HEK293 (cell line): ENCODE measurements around the gene BRAT1.

Experiments
- CTCF ChIA-PET: fragments of 350-600 bp; formaldehyde crosslinking; extraction: SDS; loops from one replicate; lab custom pipeline; 2021; ENCODE audit warnings: antibody characterized with exemption; lab: Yijun Ruan, JAX
- POLR2A ChIA-PET: fragments of 300-600 bp; formaldehyde crosslinking; extraction: SDS; loops from one replicate; lab custom pipeline; 2020; ENCODE audit warnings: antibody characterized with exemption, inconsistent platforms; lab: Yijun Ruan, JAX
- H3K27ac ChIP-seq: fragments of 200-500 bp; sonication (Bioruptor generic); 2 replicates; pipeline ENCODE4 v1.5.1; 2014; ENCODE audit warnings: low read depth, low read length, control low read depth, inconsistent platforms; ENCODE audit errors: extremely low read depth
- H3K36me3 ChIP-seq, 2 experiments: fragments of 200-500 bp in 1 of 2; sonication (Bioruptor generic) in 1 of 2; 1 replicate in 1 of 2; 2 replicates in 1 of 2; pipeline ENCODE4 v1.5.1; 2014 to 2017; ENCODE audit warnings: inconsistent platforms in 2 of 2, low read length in 2 of 2; ENCODE audit not compliant: control insufficient read depth in 2 of 2, insufficient read depth in 1 of 2
- H3K4me1 ChIP-seq: fragments of 200-500 bp; sonication (Bioruptor generic); 2 replicates; pipeline ENCODE4 v1.5.1; 2014; ENCODE audit warnings: mild to moderate bottlenecking, low read length, inconsistent platforms; ENCODE audit not compliant: control insufficient read depth, insufficient read depth
- H3K4me3 ChIP-seq: 2 replicates; pipeline ENCODE4 v1.5.1; 2011; ENCODE audit warnings: low read depth, mild to moderate bottlenecking, control low read depth, low read length, moderate library complexity
- H3K9me3 ChIP-seq: fragments of 200-500 bp; sonication (Bioruptor generic); 2 replicates; pipeline ENCODE4 v1.5.1; 2014; ENCODE audit warnings: low read depth, low read length, inconsistent platforms; ENCODE audit not compliant: control insufficient read depth, insufficient read depth
- EGR2 ChIP-seq: fragments of 450-650 bp; formaldehyde crosslinking; IDR thresholded peaks from 2 replicates; pipeline ENCODE4 v1.5.1; 2016; ENCODE audit warnings: low read depth, missing biosample characterization, missing genetic modification characterization
- KLF9 ChIP-seq: fragments of 450-650 bp; formaldehyde crosslinking; IDR thresholded peaks from 2 replicates; pipeline ENCODE4 v1.5.1; 2016; ENCODE audit warnings: missing biosample characterization, missing genetic modification characterization, low read depth
- MYNN ChIP-seq: fragments of 450-650 bp; formaldehyde crosslinking; IDR thresholded peaks from 2 replicates; pipeline ENCODE4 v1.5.1; 2016; ENCODE audit warnings: missing biosample characterization, missing genetic modification characterization, borderline replicate concordance
- OSR2 ChIP-seq: fragments of 450-650 bp; formaldehyde crosslinking; IDR thresholded peaks from 2 replicates; pipeline ENCODE4 v1.5.1; 2016; ENCODE audit warnings: missing biosample characterization, missing genetic modification characterization
- PRDM6 ChIP-seq: fragments of 450-650 bp; formaldehyde crosslinking; IDR thresholded peaks from 2 replicates; pipeline ENCODE4 v1.5.1; 2017; ENCODE audit warnings: missing biosample characterization, missing genetic modification characterization
- RBAK ChIP-seq: fragments of 450-650 bp; formaldehyde crosslinking; IDR thresholded peaks from 2 replicates; pipeline ENCODE4 v1.5.1; 2016; ENCODE audit warnings: missing biosample characterization, missing genetic modification characterization
- REPIN1 ChIP-seq: fragments of 450-650 bp; formaldehyde crosslinking; IDR thresholded peaks from 2 replicates; pipeline ENCODE4 v1.5.1; 2017; ENCODE audit warnings: missing biosample characterization, missing genetic modification characterization, low read depth
- SETDB1 ChIP-seq: IDR thresholded peaks from one replicate; pipeline ENCODE4 v1.6.1; 2017; ENCODE audit warnings: mild to moderate bottlenecking, low read length, moderate library complexity, mixed read lengths; ENCODE audit not compliant: insufficient read length
- YY1 ChIP-seq: fragments of 450-650 bp; formaldehyde crosslinking; IDR thresholded peaks from 2 replicates; pipeline ENCODE4 v1.5.1; 2018; ENCODE audit warnings: missing biosample characterization, missing genetic modification characterization
- ZBTB1 ChIP-seq: fragments of 450-650 bp; formaldehyde crosslinking; IDR thresholded peaks from 2 replicates; pipeline ENCODE4 v1.5.1; 2016; ENCODE audit warnings: missing biosample characterization, missing genetic modification characterization
- ZFHX2 ChIP-seq: fragments of 450-650 bp; formaldehyde crosslinking; conservative IDR thresholded peaks from 2 replicates; pipeline ENCODE4 v1.5.1; 2016; ENCODE audit warnings: missing biosample characterization, missing genetic modification characterization
- ZNF10 ChIP-seq: fragments of 450-650 bp; formaldehyde crosslinking; IDR thresholded peaks from 2 replicates; pipeline ENCODE4 v1.5.1; 2017; ENCODE audit warnings: missing biosample characterization, missing genetic modification characterization
- ZNF169 ChIP-seq: fragments of 450-650 bp; formaldehyde crosslinking; IDR thresholded peaks from 2 replicates; pipeline ENCODE4 v1.5.1; 2016; ENCODE audit warnings: missing biosample characterization, missing genetic modification characterization
- ZNF214 ChIP-seq: fragments of 450-650 bp; formaldehyde crosslinking; IDR thresholded peaks from 2 replicates; pipeline ENCODE4 v1.5.1; 2017; ENCODE audit warnings: missing biosample characterization, mild to moderate bottlenecking, missing genetic modification characterization, borderline replicate concordance
- ZNF223 ChIP-seq: fragments of 450-650 bp; formaldehyde crosslinking; IDR thresholded peaks from 2 replicates; pipeline ENCODE4 v1.5.1; 2016; ENCODE audit warnings: missing biosample characterization, missing genetic modification characterization
- ZNF354C ChIP-seq: fragments of 450-650 bp; formaldehyde crosslinking; IDR thresholded peaks from 2 replicates; pipeline ENCODE4 v1.5.1; 2016; ENCODE audit warnings: missing biosample characterization, missing genetic modification characterization, low read depth, borderline replicate concordance
- ZNF404 ChIP-seq: fragments of 450-650 bp; formaldehyde crosslinking; IDR thresholded peaks from 2 replicates; pipeline ENCODE4 v1.5.1; 2017; ENCODE audit warnings: missing biosample characterization, missing genetic modification characterization
- ZNF488 ChIP-seq: fragments of 450-650 bp; formaldehyde crosslinking; IDR thresholded peaks from 2 replicates; pipeline ENCODE4 v1.5.1; 2016; ENCODE audit warnings: missing biosample characterization, missing genetic modification characterization
- ZNF555 ChIP-seq: fragments of 450-650 bp; formaldehyde crosslinking; conservative IDR thresholded peaks from 2 replicates; pipeline ENCODE4 v1.5.1; 2017; ENCODE audit warnings: missing biosample characterization, mild to moderate bottlenecking, missing genetic modification characterization, inconsistent platforms
- ZNF580 ChIP-seq: fragments of 450-650 bp; formaldehyde crosslinking; IDR thresholded peaks from 2 replicates; pipeline ENCODE4 v1.5.1; 2016; ENCODE audit warnings: missing biosample characterization, missing genetic modification characterization
- ZNF600 ChIP-seq: fragments of 450-650 bp; formaldehyde crosslinking; IDR thresholded peaks from 2 replicates; pipeline ENCODE4 v1.5.1; 2016; ENCODE audit warnings: missing biosample characterization, missing genetic modification characterization
- ZNF785 ChIP-seq: fragments of 450-650 bp; formaldehyde crosslinking; IDR thresholded peaks from 2 replicates; pipeline ENCODE4 v1.5.1; 2016; ENCODE audit warnings: missing biosample characterization, missing genetic modification characterization
- ZSCAN30 ChIP-seq: fragments of 450-650 bp; IDR thresholded peaks from 2 replicates; pipeline ENCODE4 v1.5.1; 2018; ENCODE audit warnings: missing biosample characterization, mild to moderate bottlenecking, missing genetic modification characterization, moderate library complexity

Gene BRAT1

DNA sequence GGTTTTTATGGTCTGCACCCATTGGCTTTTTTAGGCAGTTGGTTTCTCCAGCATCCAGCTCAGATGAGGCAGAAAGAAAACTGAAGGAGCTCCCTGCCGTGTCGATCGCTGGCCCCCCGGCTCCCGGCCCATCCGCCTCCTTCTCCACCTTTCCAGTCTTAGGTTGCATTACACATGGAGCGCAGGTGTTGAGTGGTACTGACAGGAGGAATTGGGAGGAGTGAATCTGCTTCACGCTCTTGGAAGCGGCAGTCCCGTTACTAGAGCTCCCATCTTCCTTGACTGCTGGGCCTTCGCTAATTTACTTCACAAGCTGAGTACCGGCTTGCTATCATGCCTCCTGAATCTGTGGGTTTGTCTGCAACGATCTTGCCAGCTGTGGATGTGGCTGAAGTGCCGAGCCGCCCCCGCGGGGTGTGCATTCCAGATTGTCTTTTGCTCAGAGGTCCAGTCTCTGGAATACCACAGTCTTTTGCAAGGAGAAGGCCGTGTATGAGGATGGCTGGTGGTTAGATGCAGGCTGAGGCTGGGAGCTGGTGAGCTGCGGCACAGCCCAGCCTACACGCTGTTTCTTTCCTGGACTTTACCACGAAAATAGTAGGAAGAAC lies 20.5 kb upstream of the BRAT1 start:
- Histone ChIP-seq H3K27ac (no peak overlapping the region), H3K4me3 (no peak overlapping the region)
- CTCF ChIA-PET, result no interaction called here

GRCh38 chr7:2575046-2575732 lies 19.9 kb upstream of the BRAT1 start:
- POLR2A ChIA-PET, result no interaction called here
- Histone ChIP-seq H3K27ac (no peak overlapping the region), H3K36me3 (peaks cover 3 to 31% of the 10 kb centered on the region in 2 experiments), H3K9me3 (no peaks in the 10 kb centered on the region), H3K4me1 (no peaks in the 10 kb centered on the region), H3K4me3 (no peak overlapping the region)
- TF ChIP-seq ZBTB1 (tag by site-specific recombination) (no peak), ZNF169 (tag by site-specific recombination) (no peak), ZSCAN30 (tag by site-specific recombination) (no peak), ZNF404 (tag by site-specific recombination) (no peak), YY1 (no peak), ZNF354C (tag by site-specific recombination) (no peak), ZNF555 (tag by site-specific recombination) (no peak), KLF9 (tag by site-specific recombination) (no peak)
- CTCF ChIA-PET, result interaction anchor here (0.6 kb wide), 1 partner anchor 77 kb away, joined by 3 read pairs; no protein-coding TSS in a partner anchor

More for the DNA sequence above, 20.5 kb upstream of the BRAT1 start:
- no peaks in the 10 kb centered on the region for H3K9me3 ChIP-seq
- POLR2A ChIA-PET, result no interaction called here
- H3K4me1 ChIP-seq, result no peaks in the 10 kb centered on the region
- TF ChIP-seq ZNF223 (no peak), ZNF580 (no peak), ZNF10 (no peak), ZFHX2 (tag by site-specific recombination) (peak; percentile 41; the same call in 1 of the 2 replicates), EGR2 (tag by site-specific recombination) (peak; percentile 59), PRDM6 (tag by site-specific recombination) (no peak), OSR2 (no peak), RBAK (tag by site-specific recombination) (no peak), SETDB1 (no peak), ZNF785 (tag by site-specific recombination) (no peak), ZNF214 (tag by site-specific recombination) (no peak), ZNF600 (tag by site-specific recombination) (no peak), ZNF488 (tag by site-specific recombination) (no peak), MYNN (no peak), REPIN1 (tag by site-specific recombination) (no peak)
- TF ChIP-seq, all 188 proteins: peak for 2
- peaks cover 3 to 31% of the 10 kb centered on the region in 2 experiments for H3K36me3 ChIP-seq
